Endothelial cell of umbilical vein (primary cell): ENCODE data around the gene RPP40.

ENCODE experiments used
- EZH2 ChIP-seq: IDR thresholded peaks from 2 replicates; pipeline ENCODE4 v1.6.1; 2012; ENCODE audit warnings: borderline replicate concordance, low read depth, mild to moderate bottlenecking, moderate library complexity, low read length, inconsistent platforms; ENCODE audit not compliant: severe bottlenecking
- GATA2 ChIP-seq: IDR thresholded peaks from 2 replicates; pipeline ENCODE4 v1.7.0; 2011; ENCODE audit warnings: low read depth, mild to moderate bottlenecking, moderate library complexity, mixed read lengths, low read length; ENCODE audit not compliant: insufficient read length, insufficient read depth
- JUN ChIP-seq: IDR thresholded peaks from 2 replicates; pipeline ENCODE4 v1.6.1; 2011; ENCODE audit warnings: borderline replicate concordance, low read depth; ENCODE audit not compliant: insufficient read length, insufficient read depth
- MYC ChIP-seq: IDR thresholded peaks from one replicate; pipeline ENCODE4 v1.6.1; 2011; ENCODE audit warnings: mild to moderate bottlenecking, low read depth, low read length
- POLR2A ChIP-seq: IDR thresholded peaks from 2 replicates; pipeline ENCODE4 v1.6.1; 2012; ENCODE audit warnings: low read depth, mild to moderate bottlenecking, control low read depth, low read length
- POLR2AphosphoS5 ChIP-seq: IDR thresholded peaks from 2 replicates; pipeline ENCODE4 v1.6.1; 2012; ENCODE audit warnings: low read depth, mild to moderate bottlenecking, control low read depth, low read length, moderate library complexity; ENCODE audit not compliant: insufficient read depth
- TF ChIP-seq, protein P1 (sequence below), 2 donors: IDR thresholded peaks; 1 replicate in 1 of 2; 2 replicates in 1 of 2; pipeline ENCODE4 v1.5.1; 2011; ENCODE audit warnings: low read length in 2 of 2, mild to moderate bottlenecking in 2 of 2, moderate library complexity in 2 of 2, control low read depth in 1 of 2, inconsistent platforms in 1 of 2, low read depth in 1 of 2; ENCODE audit not compliant: insufficient read depth in 1 of 2; ENCODE audit errors: extremely low read depth in 1 of 2
- TF ChIP-seq, protein P2 (sequence below): IDR thresholded peaks from 2 replicates; pipeline ENCODE4 v1.6.1; 2011; ENCODE audit not compliant: insufficient read depth, insufficient read length

DNA sequence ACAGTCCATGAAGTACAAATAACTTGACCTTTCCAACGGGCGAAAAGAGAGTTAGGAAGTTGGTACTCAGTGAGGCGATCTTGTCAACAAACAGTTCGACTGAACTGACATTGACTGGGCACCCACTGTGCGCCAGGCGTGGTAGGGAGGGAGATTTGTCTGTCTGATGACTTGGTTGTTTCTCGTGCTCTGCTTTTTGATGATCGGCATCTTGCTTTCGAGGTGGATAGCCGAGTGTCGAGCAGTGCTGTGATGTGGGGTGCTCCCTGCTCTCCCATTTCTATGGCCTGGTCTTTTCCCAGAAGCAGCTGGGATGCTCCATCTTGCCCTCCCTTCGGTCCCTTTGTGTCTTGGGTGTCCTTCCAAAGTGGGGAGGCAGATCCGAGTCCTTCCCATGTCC lies 30.4 kb downstream of the RPP40 start:
- TF ChIP-seq EZH2, result no peak
- TF ChIP-seq, protein P1, sequence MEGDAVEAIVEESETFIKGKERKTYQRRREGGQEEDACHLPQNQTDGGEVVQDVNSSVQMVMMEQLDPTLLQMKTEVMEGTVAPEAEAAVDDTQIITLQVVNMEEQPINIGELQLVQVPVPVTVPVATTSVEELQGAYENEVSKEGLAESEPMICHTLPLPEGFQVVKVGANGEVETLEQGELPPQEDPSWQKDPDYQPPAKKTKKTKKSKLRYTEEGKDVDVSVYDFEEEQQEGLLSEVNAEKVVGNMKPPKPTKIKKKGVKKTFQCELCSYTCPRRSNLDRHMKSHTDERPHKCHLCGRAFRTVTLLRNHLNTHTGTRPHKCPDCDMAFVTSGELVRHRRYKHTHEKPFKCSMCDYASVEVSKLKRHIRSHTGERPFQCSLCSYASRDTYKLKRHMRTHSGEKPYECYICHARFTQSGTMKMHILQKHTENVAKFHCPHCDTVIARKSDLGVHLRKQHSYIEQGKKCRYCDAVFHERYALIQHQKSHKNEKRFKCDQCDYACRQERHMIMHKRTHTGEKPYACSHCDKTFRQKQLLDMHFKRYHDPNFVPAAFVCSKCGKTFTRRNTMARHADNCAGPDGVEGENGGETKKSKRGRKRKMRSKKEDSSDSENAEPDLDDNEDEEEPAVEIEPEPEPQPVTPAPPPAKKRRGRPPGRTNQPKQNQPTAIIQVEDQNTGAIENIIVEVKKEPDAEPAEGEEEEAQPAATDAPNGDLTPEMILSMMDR (IDR thresholded peaks at IDR 0.05; ENCODE audit: extremely low read depth in 1 of 2, insufficient read depth in 1 of 2, low read depth in 1 of 2, low read length in 2 of 2), result no peak
- no peak for TF ChIP-seq POLR2A
- TF ChIP-seq POLR2AphosphoS5, result no peak
- TF ChIP-seq, protein P2, sequence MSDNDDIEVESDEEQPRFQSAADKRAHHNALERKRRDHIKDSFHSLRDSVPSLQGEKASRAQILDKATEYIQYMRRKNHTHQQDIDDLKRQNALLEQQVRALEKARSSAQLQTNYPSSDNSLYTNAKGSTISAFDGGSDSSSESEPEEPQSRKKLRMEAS, result no peak
- TF ChIP-seq MYC, result no peak
- TF ChIP-seq JUN, result no peak
- TF ChIP-seq GATA2, result no peak
